ENCODE measurements around the gene MOB3A. TPM values are rescaled to one million over a fixed set of nuclear protein-coding genes. Genes with fewer than 3 reads are reported as not detected.

Gene MOB3A
- total and polyA plus RNA-seq, 2 of the 13 experiments (the other 11 are each of a cell fraction or from before 2014, with no cell fraction given), result 3.5 to 17.8 TPM

DNA sequence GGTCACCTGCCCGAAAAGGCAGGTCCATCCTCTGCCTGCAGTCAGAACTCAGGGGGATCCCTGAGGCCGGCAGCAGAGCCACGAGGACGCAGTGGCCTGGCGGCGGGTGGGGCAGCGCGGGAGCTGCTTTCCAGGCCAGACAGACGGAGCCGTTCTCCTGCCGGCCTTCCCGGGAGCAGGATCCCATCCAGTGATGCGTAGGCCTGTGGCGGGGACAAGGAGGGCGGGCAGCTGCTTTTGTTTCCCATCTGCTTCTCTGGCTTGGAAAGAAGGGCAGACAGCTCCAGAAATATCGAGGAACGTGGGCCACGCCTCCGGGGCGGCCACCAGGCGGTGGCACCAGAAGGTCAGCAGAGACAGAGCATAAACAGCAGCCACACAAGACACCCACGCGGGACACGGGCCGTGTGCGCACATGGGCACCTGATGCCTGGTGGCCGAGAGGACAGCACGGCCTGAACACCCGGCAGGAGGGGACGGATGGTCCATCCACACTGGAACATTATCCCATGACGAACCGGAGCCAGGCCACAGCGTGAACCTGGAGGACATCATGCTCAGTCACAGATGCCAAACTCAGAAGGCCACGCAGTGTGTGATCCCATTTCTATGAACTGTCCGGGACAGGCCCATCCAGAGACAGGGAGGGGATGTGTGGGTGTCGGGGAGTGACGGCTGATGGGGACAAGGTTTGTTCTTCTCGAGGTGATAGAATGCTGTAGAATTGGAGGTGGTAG, 31.2 kb downstream of the MOB3A start (continued):
- TF ChIP-seq ISX (CRISPR knock-in tag; conservative IDR thresholded peaks at IDR 0.05), result no peak
- TF ChIP-seq, protein P1, sequence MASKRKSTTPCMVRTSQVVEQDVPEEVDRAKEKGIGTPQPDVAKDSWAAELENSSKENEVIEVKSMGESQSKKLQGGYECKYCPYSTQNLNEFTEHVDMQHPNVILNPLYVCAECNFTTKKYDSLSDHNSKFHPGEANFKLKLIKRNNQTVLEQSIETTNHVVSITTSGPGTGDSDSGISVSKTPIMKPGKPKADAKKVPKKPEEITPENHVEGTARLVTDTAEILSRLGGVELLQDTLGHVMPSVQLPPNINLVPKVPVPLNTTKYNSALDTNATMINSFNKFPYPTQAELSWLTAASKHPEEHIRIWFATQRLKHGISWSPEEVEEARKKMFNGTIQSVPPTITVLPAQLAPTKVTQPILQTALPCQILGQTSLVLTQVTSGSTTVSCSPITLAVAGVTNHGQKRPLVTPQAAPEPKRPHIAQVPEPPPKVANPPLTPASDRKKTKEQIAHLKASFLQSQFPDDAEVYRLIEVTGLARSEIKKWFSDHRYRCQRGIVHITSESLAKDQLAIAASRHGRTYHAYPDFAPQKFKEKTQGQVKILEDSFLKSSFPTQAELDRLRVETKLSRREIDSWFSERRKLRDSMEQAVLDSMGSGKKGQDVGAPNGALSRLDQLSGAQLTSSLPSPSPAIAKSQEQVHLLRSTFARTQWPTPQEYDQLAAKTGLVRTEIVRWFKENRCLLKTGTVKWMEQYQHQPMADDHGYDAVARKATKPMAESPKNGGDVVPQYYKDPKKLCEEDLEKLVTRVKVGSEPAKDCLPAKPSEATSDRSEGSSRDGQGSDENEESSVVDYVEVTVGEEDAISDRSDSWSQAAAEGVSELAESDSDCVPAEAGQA (IDR thresholded peaks at IDR 0.05; ENCODE audit: low read depth), result no peak
- TF ChIP-seq, protein P1 (CRISPR knock-in tag; IDR thresholded peaks at IDR 0.05; ENCODE audit: borderline replicate concordance), result no peak
- no peak for TF ChIP-seq RFX1 (IDR thresholded peaks at IDR 0.05)
- TF ChIP-seq ZNF878 (CRISPR knock-in tag; IDR thresholded peaks at IDR 0.05), result no peak
- no peak for TF ChIP-seq HMG20A (CRISPR knock-in tag; IDR thresholded peaks at IDR 0.05; ENCODE audit: borderline replicate concordance)
- TF ChIP-seq ZBTB1 (CRISPR knock-in tag; IDR thresholded peaks at IDR 0.05; ENCODE audit: borderline replicate concordance), result no peak
- peak; percentile 29; the same call in 1 of the 2 replicates for TF ChIP-seq GABPB1 (CRISPR knock-in tag; IDR thresholded peaks at IDR 0.05)
- TF ChIP-seq NR2F2 (IDR thresholded peaks at IDR 0.05; ENCODE audit: borderline replicate concordance, low read depth), result no peak
- no peak for TF ChIP-seq ZNF563 (CRISPR knock-in tag; IDR thresholded peaks at IDR 0.05)
- TF ChIP-seq, protein P2, sequence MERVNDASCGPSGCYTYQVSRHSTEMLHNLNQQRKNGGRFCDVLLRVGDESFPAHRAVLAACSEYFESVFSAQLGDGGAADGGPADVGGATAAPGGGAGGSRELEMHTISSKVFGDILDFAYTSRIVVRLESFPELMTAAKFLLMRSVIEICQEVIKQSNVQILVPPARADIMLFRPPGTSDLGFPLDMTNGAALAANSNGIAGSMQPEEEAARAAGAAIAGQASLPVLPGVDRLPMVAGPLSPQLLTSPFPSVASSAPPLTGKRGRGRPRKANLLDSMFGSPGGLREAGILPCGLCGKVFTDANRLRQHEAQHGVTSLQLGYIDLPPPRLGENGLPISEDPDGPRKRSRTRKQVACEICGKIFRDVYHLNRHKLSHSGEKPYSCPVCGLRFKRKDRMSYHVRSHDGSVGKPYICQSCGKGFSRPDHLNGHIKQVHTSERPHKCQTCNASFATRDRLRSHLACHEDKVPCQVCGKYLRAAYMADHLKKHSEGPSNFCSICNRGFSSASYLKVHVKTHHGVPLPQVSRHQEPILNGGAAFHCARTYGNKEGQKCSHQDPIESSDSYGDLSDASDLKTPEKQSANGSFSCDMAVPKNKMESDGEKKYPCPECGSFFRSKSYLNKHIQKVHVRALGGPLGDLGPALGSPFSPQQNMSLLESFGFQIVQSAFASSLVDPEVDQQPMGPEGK (CRISPR knock-in tag; IDR thresholded peaks at IDR 0.05), result no peak
- peak; percentile 12; the same call in 1 of the 2 replicates for TF ChIP-seq HOXA5 (CRISPR knock-in tag; IDR thresholded peaks at IDR 0.05)
- TF ChIP-seq, protein P3, sequence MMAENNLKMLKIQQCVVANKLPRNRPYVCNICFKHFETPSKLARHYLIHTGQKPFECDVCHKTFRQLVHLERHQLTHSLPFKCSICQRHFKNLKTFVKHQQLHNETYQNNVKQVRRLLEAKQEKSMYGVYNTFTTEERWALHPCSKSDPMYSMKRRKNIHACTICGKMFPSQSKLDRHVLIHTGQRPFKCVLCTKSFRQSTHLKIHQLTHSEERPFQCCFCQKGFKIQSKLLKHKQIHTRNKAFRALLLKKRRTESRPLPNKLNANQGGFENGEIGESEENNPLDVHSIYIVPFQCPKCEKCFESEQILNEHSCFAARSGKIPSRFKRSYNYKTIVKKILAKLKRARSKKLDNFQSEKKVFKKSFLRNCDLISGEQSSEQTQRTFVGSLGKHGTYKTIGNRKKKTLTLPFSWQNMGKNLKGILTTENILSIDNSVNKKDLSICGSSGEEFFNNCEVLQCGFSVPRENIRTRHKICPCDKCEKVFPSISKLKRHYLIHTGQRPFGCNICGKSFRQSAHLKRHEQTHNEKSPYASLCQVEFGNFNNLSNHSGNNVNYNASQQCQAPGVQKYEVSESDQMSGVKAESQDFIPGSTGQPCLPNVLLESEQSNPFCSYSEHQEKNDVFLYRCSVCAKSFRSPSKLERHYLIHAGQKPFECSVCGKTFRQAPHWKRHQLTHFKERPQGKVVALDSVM (CRISPR knock-in tag; IDR thresholded peaks at IDR 0.05), result peak; percentile 42; the same call in 1 of the 2 replicates
- TF ChIP-seq ARID2 (CRISPR knock-in tag; IDR thresholded peaks at IDR 0.05; ENCODE audit: borderline replicate concordance), result no peak
- TF ChIP-seq, protein P4, sequence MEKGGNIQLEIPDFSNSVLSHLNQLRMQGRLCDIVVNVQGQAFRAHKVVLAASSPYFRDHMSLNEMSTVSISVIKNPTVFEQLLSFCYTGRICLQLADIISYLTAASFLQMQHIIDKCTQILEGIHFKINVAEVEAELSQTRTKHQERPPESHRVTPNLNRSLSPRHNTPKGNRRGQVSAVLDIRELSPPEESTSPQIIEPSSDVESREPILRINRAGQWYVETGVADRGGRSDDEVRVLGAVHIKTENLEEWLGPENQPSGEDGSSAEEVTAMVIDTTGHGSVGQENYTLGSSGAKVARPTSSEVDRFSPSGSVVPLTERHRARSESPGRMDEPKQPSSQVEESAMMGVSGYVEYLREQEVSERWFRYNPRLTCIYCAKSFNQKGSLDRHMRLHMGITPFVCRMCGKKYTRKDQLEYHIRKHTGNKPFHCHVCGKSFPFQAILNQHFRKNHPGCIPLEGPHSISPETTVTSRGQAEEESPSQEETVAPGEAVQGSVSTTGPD (CRISPR knock-in tag; IDR thresholded peaks at IDR 0.05), result no peak
- no peak for TF ChIP-seq ZSCAN9 (CRISPR knock-in tag; IDR thresholded peaks at IDR 0.05; ENCODE audit: borderline replicate concordance)
- no peak; the same call in 1 of the 2 replicates for TF ChIP-seq HES4 (CRISPR knock-in tag; IDR thresholded peaks at IDR 0.05; ENCODE audit: borderline replicate concordance)

All from HepG2 (cell line).